Karpas-422 (cell line): Measurements from ENCODE around the gene MFAP5. TPM values are rescaled to one million over a fixed set of nuclear protein-coding genes. Genes with fewer than 3 reads are reported as not detected.

Source experiments
- DNase-seq: peaks from one replicate; pipeline ENCODE4 v3.0.0-alpha.2; 2015
- H2AFZ ChIP-seq: fragments of 200-600 bp; sonication (generic); 2 replicates; pipeline ENCODE4 v1.6.1; 2014; ENCODE audit warnings: antibody characterized with exemption, low read length, mixed read lengths
- H3K27ac ChIP-seq: fragments of 200-600 bp; sonication (generic); 2 replicates; pipeline ENCODE4 v1.5.1; 2014; ENCODE audit warnings: mild to moderate bottlenecking, low read length, moderate library complexity
- H3K27me3 ChIP-seq: fragments of 200-600 bp; sonication (generic); 2 replicates; pipeline ENCODE4 v1.6.1; 2014; ENCODE audit warnings: low read length, mixed read lengths
- H3K36me3 ChIP-seq: fragments of 200-600 bp; sonication (generic); 2 replicates; pipeline ENCODE4 v1.6.1; 2014; ENCODE audit warnings: low read length, mixed read lengths; ENCODE audit not compliant: insufficient read depth
- H3K4me1 ChIP-seq: fragments of 200-600 bp; sonication (generic); 2 replicates; pipeline ENCODE4 v1.6.1; 2014; ENCODE audit warnings: mild to moderate bottlenecking, low read length, mixed read lengths
- H3K4me2 ChIP-seq: fragments of 200-600 bp; sonication (generic); 2 replicates; pipeline ENCODE4 v1.6.1; 2014; ENCODE audit warnings: low read length, low read depth, mild to moderate bottlenecking; ENCODE audit not compliant: poor library complexity, severe bottlenecking
- H3K4me3 ChIP-seq: fragments of 200-600 bp; sonication (generic); 2 replicates; pipeline ENCODE4 v1.5.1; 2014; ENCODE audit warnings: mild to moderate bottlenecking, antibody characterized with exemption, low read length, mixed read lengths
- H3K79me2 ChIP-seq: fragments of 200-600 bp; sonication (generic); 2 replicates; pipeline ENCODE4 v1.6.1; 2014; ENCODE audit warnings: mild to moderate bottlenecking, low read length, mixed read lengths
- H3K9ac ChIP-seq: fragments of 200-600 bp; sonication (generic); 2 replicates; pipeline ENCODE4 v1.6.0; 2014; ENCODE audit warnings: low read length
- H3K9me2 ChIP-seq: fragments of 200-600 bp; sonication (generic), shearing (Covaris generic); replicated peaks from 2 replicates; pipeline ENCODE4 v1.6.0; 2014; ENCODE audit warnings: mild to moderate bottlenecking, low read length, moderate library complexity; ENCODE audit not compliant: insufficient read depth
- H3K9me3 ChIP-seq: fragments of 300-700, 200-600 bp; sonication (generic); 2 replicates; pipeline ENCODE4 v1.6.1; 2014; ENCODE audit warnings: low read length, mixed read lengths
- H4K20me1 ChIP-seq: fragments of 200-600 bp; sonication (generic); 2 replicates; pipeline ENCODE4 v1.6.1; 2014; ENCODE audit warnings: mild to moderate bottlenecking, antibody characterized with exemption, low read length, low read depth; ENCODE audit not compliant: insufficient read depth
- total RNA-seq: library from RNA; depleted of rRNA; stranded (reverse); fragments of >200 nt; shearing (Covaris generic); gene quantifications from 2 replicates; pipeline ENCODE4 v1.2.3, GENCODE V29; 2014; ENCODE audit warnings: low replicate concordance

MFAP5 gene
- total RNA-seq, 1 experiment from 2014 or later, result not detected

GRCh38 chr12:8697476-8698131 is 35.0 kb upstream of the MFAP5 start, which contains the start of gene RIMKLB:
RIMKLB (plus strand) TSS chr12:8697991; CDS start chr12:8713867, 15,876 bp downstream.
- Histone ChIP-seq H3K4me2 (peak within 1 kb of the TSS; percentile 78), H3K9me3 (no peaks in the 10 kb centered on the region), H3K9me2 (no peaks in the 10 kb centered on the region), H3K36me3 (no peaks in the 10 kb centered on the region), H3K27ac (no peak within 1 kb of the TSS), H3K4me1 (peaks cover 21% of the 10 kb centered on the region), H2AFZ (peak within 1 kb of the TSS; percentile 87), H4K20me1 (no peaks in the 10 kb centered on the region), H3K79me2 (no peaks in the 10 kb centered on the region), H3K4me3 (peak within 1 kb of the TSS; percentile 78), H3K27me3 (no peaks in the 10 kb centered on the region), H3K9ac (peak within 1 kb of the TSS; percentile 54)
- peak; percentile 77 for DNase-seq

- Histone ChIP-seq H2AFZ (0 out of 2 replicates have a peak overlapping the region, but pooled peaks have one; percentile 42), H3K9ac (peak overlapping the region; percentile 49), H3K36me3 (no peaks in the 10 kb centered on the region), H3K9me2 (no peaks in the 10 kb centered on the region), H3K4me3 (peak overlapping the region; percentile 48), H3K79me2 (no peaks in the 10 kb centered on the region), H3K4me1 (peaks cover 25% of the 10 kb centered on the region), H3K27ac (no peak overlapping the region), H3K9me3 (no peaks in the 10 kb centered on the region), H3K27me3 (no peaks in the 10 kb centered on the region), H3K4me2 (peak overlapping the region; percentile 78), H4K20me1 (no peaks in the 10 kb centered on the region)
- DNase-seq, result no peak
Measured at GRCh38 chr12:8697120-8697475, 34.5 kb upstream of the MFAP5 start.

GRCh38 chr12:8696442-8697090 is 33.9 kb upstream of the MFAP5 start:
- H3K4me3 ChIP-seq, result no peak overlapping the region
- H3K4me2 ChIP-seq, result peak overlapping the region; percentile 78

DNA sequence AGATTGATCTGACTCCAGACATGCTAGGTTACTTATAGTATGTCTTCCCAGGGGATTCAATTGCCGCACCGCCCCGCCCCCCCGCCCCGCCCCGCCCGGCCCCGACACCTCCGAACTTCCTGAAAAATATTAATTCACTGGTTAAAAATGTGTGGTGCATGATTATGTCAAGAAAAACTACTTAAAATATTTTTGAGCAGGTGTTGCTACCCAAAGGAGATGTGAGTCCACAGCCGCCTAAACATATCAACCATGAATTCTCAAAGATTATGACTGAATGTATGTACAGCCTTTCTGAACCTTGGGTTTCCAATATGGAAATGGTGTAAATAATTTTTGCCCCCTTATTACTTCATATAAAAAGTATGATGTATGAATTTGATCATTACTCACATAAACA is 32.5 kb upstream of the MFAP5 start:
- no peak for DNase-seq
- Histone ChIP-seq H4K20me1 (no peaks in the 10 kb centered on the region), H3K79me2 (no peaks in the 10 kb centered on the region), H2AFZ (no peak overlapping the region), H3K4me1 (peaks cover 25% of the 10 kb centered on the region), H3K4me2 (no peak overlapping the region), H3K9me2 (no peaks in the 10 kb centered on the region), H3K36me3 (no peaks in the 10 kb centered on the region), H3K27me3 (no peaks in the 10 kb centered on the region), H3K27ac (no peak overlapping the region), H3K4me3 (no peak overlapping the region), H3K9me3 (no peaks in the 10 kb centered on the region), H3K9ac (no peak overlapping the region)

More at GRCh38 chr12:8696442-8697090, 33.9 kb upstream of the MFAP5 start:
- Histone ChIP-seq H2AFZ (no peak overlapping the region), H4K20me1 (no peaks in the 10 kb centered on the region), H3K79me2 (no peaks in the 10 kb centered on the region), H3K27ac (no peak overlapping the region), H3K4me1 (peaks cover 25% of the 10 kb centered on the region), H3K9ac (no peak overlapping the region), H3K27me3 (no peaks in the 10 kb centered on the region), H3K36me3 (no peaks in the 10 kb centered on the region), H3K9me3 (no peaks in the 10 kb centered on the region), H3K9me2 (no peaks in the 10 kb centered on the region)
- DNase-seq, result no peak

DNA sequence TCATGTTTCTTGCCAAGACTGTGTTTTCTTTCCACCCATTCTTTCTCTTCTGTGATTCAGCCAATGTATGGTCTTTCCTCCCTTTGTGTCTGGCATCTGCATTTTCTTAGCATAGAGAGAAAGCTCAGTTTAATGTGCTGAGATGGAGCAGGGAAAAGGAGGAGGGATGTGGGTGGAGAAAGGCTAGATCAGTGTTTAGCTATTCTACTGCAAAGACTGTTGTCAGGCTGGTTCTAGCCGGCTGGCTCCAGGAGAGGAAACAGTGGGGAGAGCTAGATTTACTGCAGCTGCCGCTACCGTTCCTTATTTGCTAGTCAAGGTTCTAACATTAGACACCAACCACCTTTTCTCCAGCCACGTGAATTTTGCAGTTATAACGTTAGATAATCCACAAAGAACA is 29.9 kb upstream of the MFAP5 start:
- Histone ChIP-seq H3K36me3 (no peaks in the 10 kb centered on the region), H3K9me3 (no peaks in the 10 kb centered on the region), H3K27me3 (no peaks in the 10 kb centered on the region), H3K9ac (no peak overlapping the region), H3K27ac (no peak overlapping the region), H4K20me1 (no peaks in the 10 kb centered on the region), H2AFZ (no peak overlapping the region), H3K4me2 (no peak overlapping the region), H3K79me2 (no peaks in the 10 kb centered on the region), H3K4me1 (peaks cover 15% of the 10 kb centered on the region), H3K4me3 (no peak overlapping the region), H3K9me2 (no peaks in the 10 kb centered on the region)
- DNase-seq, result peak; percentile 45

- Histone ChIP-seq H3K4me3 (no peak overlapping the region), H3K9me3 (no peaks in the 10 kb centered on the region), H3K27me3 (no peaks in the 10 kb centered on the region), H3K4me2 (no peak overlapping the region), H4K20me1 (no peaks in the 10 kb centered on the region), H3K27ac (no peak overlapping the region), H2AFZ (no peak overlapping the region), H3K9ac (no peak overlapping the region), H3K36me3 (no peaks in the 10 kb centered on the region), H3K9me2 (no peaks in the 10 kb centered on the region), H3K4me1 (peaks cover 9% of the 10 kb centered on the region), H3K79me2 (no peaks in the 10 kb centered on the region)
- DNase-seq, result no peak
Measured at GRCh38 chr12:8689681-8690080, 27.1 kb upstream of the MFAP5 start.

GRCh38 chr12:8687846-8688601 is 25.4 kb upstream of the MFAP5 start:
- Histone ChIP-seq H3K27me3 (no peaks in the 10 kb centered on the region), H3K9me3 (no peaks in the 10 kb centered on the region), H2AFZ (no peak overlapping the region), H4K20me1 (no peaks in the 10 kb centered on the region), H3K36me3 (no peaks in the 10 kb centered on the region), H3K4me1 (peaks cover 8% of the 10 kb centered on the region), H3K9ac (no peak overlapping the region), H3K9me2 (no peaks in the 10 kb centered on the region), H3K4me2 (no peak overlapping the region), H3K4me3 (no peak overlapping the region), H3K27ac (no peak overlapping the region), H3K79me2 (no peaks in the 10 kb centered on the region)
- DNase-seq, result no peak

GRCh38 chr12:8685051-8685450 is 22.4 kb upstream of the MFAP5 start:
- Histone ChIP-seq H3K79me2 (no peaks in the 10 kb centered on the region), H3K4me2 (no peak overlapping the region), H2AFZ (no peak overlapping the region)

More at GRCh38 chr12:8685051-8685450, 22.4 kb upstream of the MFAP5 start:
- no peaks in the 10 kb centered on the region for H3K36me3 ChIP-seq
- H3K27ac ChIP-seq, result no peak overlapping the region
- H3K4me1 ChIP-seq, result no peaks in the 10 kb centered on the region
- H3K9me2 ChIP-seq, result no peaks in the 10 kb centered on the region
- no peak for DNase-seq
- H3K27me3 ChIP-seq, result no peaks in the 10 kb centered on the region
- no peaks in the 10 kb centered on the region for H4K20me1 ChIP-seq
- no peak overlapping the region for H3K9ac ChIP-seq
- H3K4me3 ChIP-seq, result no peak overlapping the region
- no peaks in the 10 kb centered on the region for H3K9me3 ChIP-seq
